ENCODE results near the gene RNF223. TPM values are rescaled to one million over a fixed set of nuclear protein-coding genes. Genes with fewer than 3 reads are reported as not detected.

Gene RNF223
- total RNA-seq, 1 donor from 2014 or later: not detected

- no peaks in the 10 kb centered on the region for H3K9me3 Mint-ChIP-seq
- no peak overlapping the region for H3K4me3 Mint-ChIP-seq
- no peak for TF ChIP-seq CTCF (conservative IDR thresholded peaks at IDR 0.05)
- no peaks in the 10 kb centered on the region for H3K36me3 Mint-ChIP-seq (ENCODE audit: low read depth)
- H3K27me3 Mint-ChIP-seq (ENCODE audit: low read depth): no peaks in the 10 kb centered on the region
- DNase-seq (ENCODE audit: low read depth, low spot score): no peak
- H3K27ac Mint-ChIP-seq (ENCODE audit: unreplicated experiment): peak overlapping the region; percentile 63
- H3K4me1 Mint-ChIP-seq: no peaks in the 10 kb centered on the region
Observed at GRCh38 chr1:1085911-1086841, 12.1 kb upstream of the RNF223 start.

DNA sequence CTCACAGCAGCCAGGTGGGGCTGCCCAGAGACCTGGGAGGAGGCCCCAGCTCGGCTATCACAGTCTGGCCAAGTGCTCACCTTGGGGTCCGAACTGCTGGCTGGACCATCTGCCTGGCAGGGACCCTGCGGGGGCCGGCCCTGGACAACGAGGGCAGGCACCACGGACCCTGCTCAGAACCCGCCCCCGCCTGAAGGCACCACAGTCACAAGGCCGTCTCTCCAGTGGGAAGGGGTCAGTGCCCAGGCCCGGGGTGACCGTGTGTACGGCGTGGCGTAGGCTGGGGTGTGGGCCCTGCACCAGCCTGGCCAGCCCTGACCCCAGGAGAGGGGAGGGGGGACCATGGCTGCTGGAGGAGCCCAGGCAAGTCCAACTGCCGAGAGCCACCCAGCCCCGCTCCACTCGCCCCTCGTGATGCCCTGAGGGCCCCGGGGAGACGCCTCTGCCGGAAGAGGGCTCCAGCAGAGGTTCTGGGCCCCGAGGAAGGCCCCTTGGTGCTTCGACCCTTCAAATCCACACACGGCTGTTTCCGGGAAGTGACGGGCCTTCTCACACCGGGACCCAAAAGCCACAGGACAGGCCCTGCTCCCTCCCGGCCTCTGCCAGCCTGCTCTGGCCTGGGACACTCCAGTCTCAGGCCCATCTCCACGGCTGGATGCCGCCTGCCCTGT is 11.2 kb upstream of the RNF223 start:
- no peak overlapping the region for H3K27ac Mint-ChIP-seq (ENCODE audit: unreplicated experiment)
- no peak for TF ChIP-seq CTCF (conservative IDR thresholded peaks at IDR 0.05)
- no peaks in the 10 kb centered on the region for H3K9me3 Mint-ChIP-seq
- H3K27me3 Mint-ChIP-seq (ENCODE audit: low read depth): no peaks in the 10 kb centered on the region
- H3K4me3 Mint-ChIP-seq: no peak overlapping the region
- H3K4me1 Mint-ChIP-seq: no peaks in the 10 kb centered on the region
- DNase-seq (ENCODE audit: low read depth, low spot score): no peak
- H3K36me3 Mint-ChIP-seq (ENCODE audit: low read depth): no peaks in the 10 kb centered on the region

GRCh38 chr1:1084372-1085170 is 10.5 kb upstream of the RNF223 start:
- Mint-ChIP-seq H3K27ac (ENCODE audit: unreplicated experiment) (no peak overlapping the region), H3K4me1 (no peaks in the 10 kb centered on the region), H3K27me3 (ENCODE audit: low read depth) (peaks cover 3% of the 10 kb centered on the region), H3K36me3 (ENCODE audit: low read depth) (no peaks in the 10 kb centered on the region), H3K9me3 (no peaks in the 10 kb centered on the region), H3K4me3 (no peak overlapping the region)
- TF ChIP-seq CTCF (conservative IDR thresholded peaks at IDR 0.05): no peak
- DNase-seq (ENCODE audit: low read depth, low spot score): no peak

DNA sequence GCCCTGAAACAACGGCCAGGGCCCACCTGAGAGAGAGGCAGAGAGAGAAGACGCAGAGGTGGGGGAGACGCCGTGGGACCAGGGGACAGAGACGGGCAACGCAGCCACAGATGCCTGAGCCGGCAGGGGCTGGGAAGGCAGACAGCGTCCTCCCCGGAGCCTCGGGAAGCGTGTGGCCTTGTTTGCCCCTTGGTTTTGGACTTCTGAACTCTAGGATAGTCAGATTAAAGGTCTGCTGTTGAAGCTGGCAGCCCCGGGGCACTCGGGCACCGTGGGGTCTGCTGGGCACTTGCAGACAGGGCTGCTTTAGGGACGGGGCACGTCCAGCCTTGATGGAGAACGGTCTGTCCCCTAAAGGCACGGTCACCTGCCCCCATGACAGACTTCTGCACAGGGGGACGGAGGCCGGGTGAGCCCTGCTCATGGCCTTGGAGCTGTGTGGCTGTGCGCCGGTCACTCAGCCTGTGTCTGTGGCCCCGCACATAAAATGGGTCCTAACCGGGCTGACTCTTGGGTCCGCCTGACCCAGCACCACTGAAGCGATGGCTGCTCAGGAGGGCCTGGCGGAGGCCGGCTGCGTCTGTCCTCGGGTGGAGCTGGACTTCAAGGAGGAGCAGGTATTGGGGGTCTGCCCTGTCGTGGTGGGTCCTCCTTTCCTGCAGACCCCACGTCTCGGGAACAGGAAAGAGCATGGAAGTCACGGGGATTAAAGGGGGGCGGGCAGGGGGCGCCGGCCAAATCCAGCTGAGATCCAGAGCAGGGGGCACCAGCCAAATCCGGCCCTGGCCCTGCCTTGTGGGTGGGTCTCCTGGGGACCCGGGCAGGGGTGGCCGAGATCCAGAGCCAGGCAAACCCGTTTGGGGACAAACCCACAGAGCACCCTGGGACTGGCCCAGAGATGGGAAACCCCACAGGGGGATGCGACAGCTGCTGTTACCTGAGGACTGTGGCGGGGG is 9.6 kb upstream of the RNF223 start:
- H3K4me3 Mint-ChIP-seq: no peak overlapping the region
- no peaks in the 10 kb centered on the region for H3K36me3 Mint-ChIP-seq (ENCODE audit: low read depth)
- DNase-seq (ENCODE audit: low read depth, low spot score): no peak
- no peaks in the 10 kb centered on the region for H3K9me3 Mint-ChIP-seq
- H3K27ac Mint-ChIP-seq (ENCODE audit: unreplicated experiment): no peak overlapping the region
- peaks cover 7% of the 10 kb centered on the region for H3K27me3 Mint-ChIP-seq (ENCODE audit: low read depth)
- no peak for TF ChIP-seq CTCF (conservative IDR thresholded peaks at IDR 0.05)
- no peaks in the 10 kb centered on the region for H3K4me1 Mint-ChIP-seq

All from neural crest cell (in vitro differentiated cells).